Peyer's patch (tissue), 4 donors: ENCODE results near the gene GUCY2F.

Source experiments
- POLR2A ChIP-seq, 2 donors: fragments of 450-650 bp; IDR thresholded peaks; one replicate each; pipeline ENCODE4 v1.5.1; 2017; ENCODE audit warnings: antibody characterized with exemption in 2 of 2, mild to moderate bottlenecking in 2 of 2, moderate library complexity in 2 of 2
- TF ChIP-seq, protein P1 (sequence below), 6 experiments: fragments of 450-650 bp in 4 of 6; fragments of 200-600 bp in 2 of 6; sonication (generic) in 1 of 6; IDR thresholded peaks; one replicate each; pipeline ENCODE4 v1.5.1; 2017 to 2019; ENCODE audit warnings: antibody characterized with exemption in 6 of 6, mild to moderate bottlenecking in 3 of 6, moderate library complexity in 1 of 6

DNA sequence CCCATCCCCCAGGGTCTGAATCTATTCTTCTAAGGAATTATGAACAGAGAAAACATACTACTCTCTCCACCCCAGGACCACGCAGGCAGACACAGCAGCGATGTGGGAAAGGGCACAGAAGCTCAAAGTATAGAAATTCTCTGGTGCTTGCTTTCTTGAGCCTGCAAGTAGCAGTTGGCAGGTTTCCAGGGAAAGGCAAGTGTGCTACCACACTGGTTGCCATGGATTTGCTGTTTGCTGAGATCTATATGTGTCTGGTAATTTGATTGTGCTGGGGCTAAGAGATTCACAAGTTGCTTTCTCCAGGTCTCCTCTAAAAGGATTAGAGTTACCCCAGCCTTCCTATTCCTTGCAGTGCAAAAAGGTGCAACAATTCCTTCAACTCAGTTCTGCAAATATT lies 83.1 kb downstream of the GUCY2F start:
- TF ChIP-seq, protein P1, sequence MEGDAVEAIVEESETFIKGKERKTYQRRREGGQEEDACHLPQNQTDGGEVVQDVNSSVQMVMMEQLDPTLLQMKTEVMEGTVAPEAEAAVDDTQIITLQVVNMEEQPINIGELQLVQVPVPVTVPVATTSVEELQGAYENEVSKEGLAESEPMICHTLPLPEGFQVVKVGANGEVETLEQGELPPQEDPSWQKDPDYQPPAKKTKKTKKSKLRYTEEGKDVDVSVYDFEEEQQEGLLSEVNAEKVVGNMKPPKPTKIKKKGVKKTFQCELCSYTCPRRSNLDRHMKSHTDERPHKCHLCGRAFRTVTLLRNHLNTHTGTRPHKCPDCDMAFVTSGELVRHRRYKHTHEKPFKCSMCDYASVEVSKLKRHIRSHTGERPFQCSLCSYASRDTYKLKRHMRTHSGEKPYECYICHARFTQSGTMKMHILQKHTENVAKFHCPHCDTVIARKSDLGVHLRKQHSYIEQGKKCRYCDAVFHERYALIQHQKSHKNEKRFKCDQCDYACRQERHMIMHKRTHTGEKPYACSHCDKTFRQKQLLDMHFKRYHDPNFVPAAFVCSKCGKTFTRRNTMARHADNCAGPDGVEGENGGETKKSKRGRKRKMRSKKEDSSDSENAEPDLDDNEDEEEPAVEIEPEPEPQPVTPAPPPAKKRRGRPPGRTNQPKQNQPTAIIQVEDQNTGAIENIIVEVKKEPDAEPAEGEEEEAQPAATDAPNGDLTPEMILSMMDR (IDR thresholded peaks at IDR 0.05) = no peak
- no peak for TF ChIP-seq POLR2A (IDR thresholded peaks at IDR 0.05)
